GM21717 (cell line): ENCODE data around the gene ZNF329.

ENCODE experiments used
- ATAC-seq: cut with Tn5 transposase; IDR thresholded peaks from one replicate; pipeline ENCODE4 v1.9.1; 2021; ENCODE audit warnings: mild to moderate bottlenecking, moderate library complexity; ENCODE audit not compliant: unreplicated experiment

Gene ZNF329

DNA sequence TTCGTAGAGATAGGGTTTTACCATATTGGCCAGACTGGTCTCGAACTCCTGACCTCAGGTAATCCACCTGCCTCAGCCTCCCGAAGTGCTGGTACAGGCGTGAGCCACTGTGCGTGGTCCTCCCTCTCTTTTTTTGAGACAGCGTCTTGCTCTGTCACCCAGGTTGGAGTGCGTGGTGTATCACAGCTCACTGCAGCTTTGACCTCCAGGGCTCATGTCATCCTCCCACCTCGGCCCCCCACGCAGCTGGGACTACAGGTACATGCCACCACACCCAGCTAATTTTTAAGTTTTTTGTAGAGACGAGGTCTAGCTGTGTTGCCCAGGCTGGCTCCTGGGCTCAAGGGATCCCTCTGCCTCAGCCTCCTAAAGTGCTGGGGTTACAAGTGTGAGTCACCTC, 70.8 kb downstream of the ZNF329 start:
- ATAC-seq, result no peak
